ENCODE results near the gene TTR.
A peak's percentile ranks its signal among the peaks of the same experiment; 100 is the strongest.

The TTR gene

DNA sequence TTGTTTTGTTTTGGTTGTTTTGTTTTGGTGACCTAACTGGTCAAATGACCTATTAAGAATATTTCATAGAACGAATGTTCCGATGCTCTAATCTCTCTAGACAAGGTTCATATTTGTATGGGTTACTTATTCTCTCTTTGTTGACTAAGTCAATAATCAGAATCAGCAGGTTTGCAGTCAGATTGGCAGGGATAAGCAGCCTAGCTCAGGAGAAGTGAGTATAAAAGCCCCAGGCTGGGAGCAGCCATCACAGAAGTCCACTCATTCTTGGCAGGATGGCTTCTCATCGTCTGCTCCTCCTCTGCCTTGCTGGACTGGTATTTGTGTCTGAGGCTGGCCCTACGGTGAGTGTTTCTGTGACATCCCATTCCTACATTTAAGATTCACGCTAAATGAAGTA lies at the start of gene TTR:
Gene TTR (plus strand): TSS at position 250 of the 400 bp plus-strand sequence. CDS start 26 bp downstream, at position 276.
- no peak for DNase-seq

DNA sequence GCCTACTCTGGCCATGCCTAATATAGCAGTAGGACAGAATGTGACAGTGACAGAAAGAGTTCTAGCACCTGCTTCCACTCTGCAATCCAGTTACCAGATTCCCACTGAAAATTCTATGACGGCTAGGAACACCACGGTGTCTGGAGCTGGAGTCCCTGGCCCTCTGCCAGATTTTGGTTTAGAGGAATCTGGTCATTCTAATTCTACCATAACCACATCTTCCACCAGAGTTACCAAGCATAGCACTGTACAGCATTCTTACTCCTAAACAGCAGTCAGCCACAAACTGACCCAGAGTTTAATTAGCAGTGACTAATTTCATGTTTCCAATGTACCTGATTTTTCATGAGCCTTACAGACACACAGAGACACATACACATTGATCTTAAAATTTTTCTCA lies 45.2 kb upstream of the TTR start:
- no peak for DNase-seq

DNA sequence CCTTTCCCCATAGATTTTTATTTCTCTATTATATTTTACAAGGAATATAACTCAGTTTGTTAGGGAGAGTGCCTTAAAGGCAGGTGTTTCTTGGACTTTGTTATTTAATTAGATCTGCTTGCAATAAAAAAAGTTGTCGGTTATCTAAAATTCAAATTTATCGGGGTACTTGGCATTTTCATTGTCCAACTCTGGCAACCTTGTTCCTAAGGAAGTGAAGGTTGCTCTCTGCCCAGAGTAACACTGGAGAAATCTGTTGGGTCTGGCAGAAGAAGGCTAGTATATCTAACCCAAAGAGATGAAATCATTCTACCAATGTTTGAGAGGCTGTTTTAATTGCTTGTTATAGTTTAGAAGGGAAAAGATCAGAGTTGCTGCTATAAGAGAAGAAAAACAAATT lies 42.8 kb upstream of the TTR start:
- DNase-seq, result no peak

- no peak for DNase-seq
These were observed 42.3 kb upstream of the TTR start for GRCh38 chr18:31549416-31549815.

GRCh38 chr18:31551883-31552282 lies 39.8 kb upstream of the TTR start:
- no peak for DNase-seq

GRCh38 chr18:31553800-31554199 lies 37.9 kb upstream of the TTR start:
- DNase-seq, result no peak

DNA sequence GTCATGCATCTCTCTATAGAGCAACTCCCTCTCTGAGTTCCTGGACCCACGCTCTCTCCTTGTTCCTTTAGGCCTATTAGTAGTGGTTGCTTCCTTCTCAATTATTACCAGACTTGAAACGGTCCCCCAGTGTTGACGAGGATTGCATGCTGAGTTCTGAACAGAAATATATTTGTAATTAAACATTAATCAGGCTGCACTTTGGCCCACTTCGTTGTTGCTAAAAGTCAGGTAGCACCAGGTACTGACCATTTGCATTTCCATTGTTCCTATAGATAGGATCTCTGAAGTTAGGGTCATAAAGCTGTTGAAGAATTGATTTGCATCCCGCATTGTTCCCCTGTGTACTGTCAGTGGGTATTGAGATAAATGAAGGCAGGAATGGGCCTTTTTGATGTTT lies 36.9 kb upstream of the TTR start:
- DNase-seq, result no peak

DNA sequence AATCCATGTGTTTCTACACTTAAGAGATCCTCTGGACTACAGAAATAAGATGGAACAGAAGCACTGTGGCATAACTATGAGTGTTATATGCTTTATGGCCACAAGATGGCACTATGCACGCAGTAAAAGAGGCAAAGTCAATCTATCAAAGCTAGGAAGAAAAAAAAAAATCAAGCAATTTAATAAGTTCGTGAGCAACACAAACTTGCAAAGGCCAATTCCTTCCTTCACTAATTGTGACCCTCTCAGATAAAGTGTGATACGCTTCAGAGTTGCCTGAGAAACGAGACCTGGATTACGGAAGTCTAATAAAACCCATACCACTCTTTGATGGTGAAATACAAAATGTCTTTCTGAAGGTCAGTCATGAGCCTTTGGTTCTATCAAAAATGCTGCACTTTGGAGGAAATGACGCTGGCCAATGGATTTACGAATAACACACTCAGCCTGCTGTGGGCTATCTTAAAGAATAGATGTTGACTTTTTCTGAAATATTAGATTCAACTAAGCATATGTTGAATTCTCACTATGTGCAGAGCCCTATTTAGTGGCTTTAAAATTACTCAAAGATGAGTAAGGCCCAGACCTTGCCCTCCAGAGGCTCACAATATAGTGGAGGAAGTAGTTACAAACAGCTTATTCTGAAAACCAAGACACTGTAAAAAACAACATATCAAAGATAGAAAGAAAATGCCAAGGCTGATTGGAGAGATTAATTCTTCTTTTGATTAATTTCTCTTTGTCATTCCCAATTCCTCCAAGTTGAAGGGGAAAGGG lies 35.5 kb upstream of the TTR start:
- peak; percentile 17 to 58 for DNase-seq

GRCh38 chr18:31557446-31557845 lies 34.2 kb upstream of the TTR start:
- DNase-seq, result no peak

- no peak for DNase-seq
These were observed 33.1 kb upstream of the TTR start for GRCh38 chr18:31558567-31558966.

DNA sequence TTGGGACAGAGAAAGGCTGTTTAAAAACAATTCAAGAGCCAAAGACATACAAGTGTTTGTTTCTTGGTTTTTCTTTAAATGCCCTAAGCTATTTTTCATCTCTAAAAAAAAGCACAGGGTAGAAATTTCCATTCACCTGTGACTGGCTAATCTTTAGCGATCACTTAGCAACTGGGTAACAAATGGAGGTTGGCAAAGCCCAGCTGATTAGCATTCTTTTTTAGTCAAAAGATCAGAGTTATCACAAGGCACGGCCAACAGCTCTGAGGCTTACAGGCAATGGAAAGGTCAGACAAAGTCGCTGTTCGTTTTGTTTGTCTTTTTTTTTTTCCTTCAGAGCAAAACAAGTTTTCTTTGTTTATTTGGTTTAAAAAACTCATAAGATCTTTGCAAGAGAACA lies 29.0 kb upstream of the TTR start:
- DNase-seq, result no peak

- DNase-seq, result no peak
These were observed 27.9 kb upstream of the TTR start for GRCh38 chr18:31563778-31564177.

DNA sequence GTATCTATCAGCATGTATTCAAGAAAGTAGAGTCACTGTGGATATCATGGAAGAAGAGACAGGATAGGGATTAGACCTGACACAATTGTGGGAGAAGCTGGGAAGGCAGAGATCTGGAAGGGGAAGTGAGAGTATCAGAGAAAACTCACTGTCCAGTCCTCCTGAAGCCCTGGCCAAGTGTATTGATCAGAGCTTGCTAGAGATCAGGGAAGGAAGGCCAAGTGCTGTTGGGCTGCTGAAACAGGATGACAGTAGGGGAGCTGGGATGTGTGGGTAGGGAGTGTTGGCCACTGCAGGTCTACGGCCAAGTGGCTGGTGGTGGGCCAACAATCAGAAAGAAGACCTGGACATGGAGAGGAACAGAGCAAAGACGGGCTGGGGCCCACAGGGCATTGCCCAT lies 26.3 kb upstream of the TTR start:
- no peak for DNase-seq

- DNase-seq, result no peak
These were observed 25.7 kb upstream of the TTR start for GRCh38 chr18:31565782-31566512.

DNA sequence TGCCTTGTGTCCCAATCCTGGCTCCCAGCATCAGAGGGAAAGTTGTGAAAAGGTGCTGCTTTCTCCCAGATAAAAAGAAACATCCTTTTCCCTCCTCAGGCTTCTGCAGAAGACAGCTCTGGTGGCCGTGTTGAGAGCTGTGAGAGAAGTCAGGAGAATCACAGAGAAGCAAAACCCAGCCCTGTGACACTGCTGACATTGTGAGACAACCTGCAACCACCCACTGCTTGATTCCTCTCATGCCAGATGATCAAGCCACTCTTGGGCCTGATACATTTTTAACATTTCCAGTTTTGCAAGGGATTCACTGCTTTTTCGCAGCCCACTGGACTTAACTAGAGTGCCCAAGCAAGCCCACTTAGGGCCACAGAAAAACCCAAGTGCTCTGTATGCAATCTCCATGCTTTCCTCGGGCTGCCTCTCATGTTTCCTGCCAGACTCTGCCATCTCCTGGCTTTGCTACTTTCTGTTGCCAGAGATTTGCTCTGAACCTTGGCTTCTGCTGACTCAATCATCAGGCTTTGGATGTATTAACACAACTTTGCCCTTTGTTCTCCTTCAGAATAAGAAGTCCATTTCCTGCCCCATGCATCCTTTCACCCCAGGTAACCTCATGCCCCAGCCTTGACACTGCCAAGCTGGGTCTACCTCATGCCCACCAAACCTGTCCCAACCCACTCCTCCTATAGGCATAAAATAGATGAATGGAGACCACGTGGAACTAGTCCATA lies 24.9 kb upstream of the TTR start:
- DNase-seq, result no peak

DNA sequence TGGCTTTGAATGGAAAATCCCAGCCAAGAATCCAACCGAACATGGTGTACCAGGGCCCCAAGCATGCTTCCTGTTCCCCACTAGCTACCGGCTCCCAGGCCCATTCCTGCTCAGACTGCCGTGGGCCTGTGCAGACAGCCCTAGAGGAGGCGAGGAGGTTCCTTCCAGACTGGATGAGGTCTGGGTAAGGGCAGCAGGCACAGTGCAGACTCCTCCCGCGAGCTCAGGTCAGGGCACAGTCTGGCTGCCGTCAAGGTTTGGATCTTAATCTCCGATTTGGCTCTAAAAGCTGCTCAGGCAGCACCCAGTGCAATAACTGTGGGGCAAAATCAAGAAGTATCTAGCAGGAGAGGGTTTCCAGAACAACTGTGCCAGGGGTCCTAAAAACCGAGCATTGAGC lies 19.3 kb upstream of the TTR start:
- no peak for DNase-seq

- no peak for DNase-seq
These were observed 18.6 kb upstream of the TTR start for GRCh38 chr18:31573051-31573450.

GRCh38 chr18:31574359-31574758 lies 17.3 kb upstream of the TTR start:
- no peak for DNase-seq

DNA sequence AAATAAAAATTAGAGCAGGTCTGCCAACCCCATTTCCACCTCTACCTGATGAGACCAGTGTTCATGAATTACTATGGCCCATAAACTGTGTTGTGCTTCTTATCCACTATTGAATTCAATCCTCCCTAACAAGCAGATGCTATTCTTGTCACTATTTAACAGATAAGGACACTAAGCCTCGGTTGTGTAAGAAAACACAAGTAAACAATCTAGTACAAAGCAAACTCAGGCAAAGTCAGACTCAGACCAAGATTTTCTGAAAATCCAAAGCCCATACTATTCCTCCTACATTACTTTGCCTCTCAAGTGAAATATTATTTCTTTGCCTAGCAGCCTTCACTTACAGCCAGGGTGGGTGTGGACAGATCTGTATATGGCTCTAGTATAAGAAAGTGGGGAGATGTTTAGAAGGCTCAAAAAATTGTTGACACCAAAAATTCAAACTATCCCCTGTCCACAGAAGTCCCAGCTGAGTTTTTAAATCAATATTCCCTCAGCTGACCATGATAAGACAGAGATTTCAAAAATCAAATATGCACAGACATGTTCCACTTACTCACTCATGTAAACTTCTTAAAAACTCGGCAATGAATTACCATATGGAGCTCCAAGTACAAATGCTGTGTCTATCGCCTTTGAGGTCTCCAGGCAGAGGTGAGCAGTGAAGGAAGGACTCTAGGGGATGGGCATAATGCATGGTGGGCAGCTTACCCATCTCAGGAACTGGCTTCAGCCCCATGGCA lies 16.0 kb upstream of the TTR start:
- DNase-seq, result no peak

GRCh38 chr18:31576670-31577069 lies 15.0 kb upstream of the TTR start:
- DNase-seq, result no peak

- DNase-seq, result no peak
These were observed 14.5 kb upstream of the TTR start for GRCh38 chr18:31577195-31577594.

DNA sequence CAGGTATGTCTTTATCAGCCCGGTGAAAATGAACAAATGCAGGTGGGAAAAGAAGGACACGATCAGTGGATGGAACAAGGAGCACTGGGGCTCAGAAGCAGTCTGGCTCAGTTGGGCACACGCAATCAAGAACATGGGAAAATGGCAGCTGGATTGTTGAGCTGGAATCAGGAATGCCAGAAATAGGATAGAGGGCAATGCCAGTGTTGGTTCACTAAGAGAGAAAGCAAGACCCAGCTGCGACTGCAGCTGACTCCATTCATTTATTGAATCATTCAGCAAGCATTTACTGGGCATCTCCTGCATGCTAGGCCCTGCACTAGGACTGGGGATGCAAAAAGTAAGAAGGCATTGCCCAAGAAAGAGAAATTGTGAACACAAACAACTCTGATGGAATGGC lies 13.6 kb upstream of the TTR start:
- no peak for DNase-seq

DNA sequence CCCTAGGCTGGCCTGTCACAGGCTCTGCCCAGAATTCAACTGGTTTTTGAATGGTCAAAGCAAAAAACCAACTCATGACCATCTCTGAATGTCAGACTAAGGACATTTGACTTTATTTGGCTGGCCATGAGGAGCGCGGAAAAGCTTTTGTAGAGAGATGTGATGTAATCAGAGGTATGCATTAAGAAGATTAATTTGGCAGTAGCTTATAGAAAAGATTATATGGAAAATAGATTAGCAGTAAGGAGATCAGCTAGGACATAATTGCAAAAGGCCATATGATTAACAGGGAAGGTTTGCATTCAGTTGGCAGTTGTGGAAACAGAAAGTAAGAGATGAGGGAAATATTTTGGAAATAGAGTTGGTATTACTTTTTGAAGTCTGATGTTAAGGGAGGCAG lies 12.3 kb upstream of the TTR start:
- no peak for DNase-seq
